HepG2 (cell line): ENCODE results near the gene CHML. TPM values are rescaled to one million over a fixed set of nuclear protein-coding genes. Genes with fewer than 3 reads are reported as not detected.

ENCODE experiments used
- ATAC-seq: fragments of 200-7000 bp; cut with Tn5 transposase; 3 replicates; pipeline ENCODE4 v1.9.1; 2020; ENCODE audit warnings: mild to moderate bottlenecking, moderate library complexity
- BruUV-seq: library from RNA; stranded (reverse); fragments of 400-500 nt; replicated peaks from 2 replicates; lab custom pipeline; 2021; lab: Mats Ljungman, UMichigan
- CTCF ChIA-PET: fragments of 300-600 bp; formaldehyde crosslinking; extraction: SDS; loops from one replicate; lab custom pipeline; 2021; ENCODE audit warnings: low total read pairs, inconsistent platforms, low intra/inter-chr PET ratio; lab: Yijun Ruan, JAX
- POLR2A ChIA-PET: fragments of 350-600 bp; sonication (Branson Sonifier 250); formaldehyde crosslinking; loops from one replicate; lab custom pipeline; 2020; ENCODE audit warnings: antibody characterized with exemption, inconsistent platforms; lab: Yijun Ruan, JAX
- DNase-seq: peaks from one replicate; pipeline ENCODE4 v3.0.0-alpha.2; 2015; ENCODE audit warnings: low spot score
- FAIRE-seq: peaks from 3 replicates; lab custom pipeline; 2011; peaks lifted over from hg19 to GRCh38; lab: Jason Lieb, UNC
- H2AFZ ChIP-seq: one replicate; pipeline ENCODE4 v1.6.1; 2011; ENCODE audit warnings: low read length, inconsistent platforms
- H3K27ac ChIP-seq: fragments of 300-600 bp; 3 replicates; pipeline ENCODE4 v1.8.0; 2011; ENCODE audit warnings: mixed run types, mild to moderate bottlenecking, mixed read lengths, low read length, inconsistent platforms; ENCODE audit not compliant: insufficient read depth; ENCODE audit errors: extremely low read length
- H3K27me3 ChIP-seq, 2 experiments: fragments of 200-600 bp in 1 of 2; 2 replicates in 1 of 2; 3 replicates in 1 of 2; pipeline versions ENCODE4 v1.6.0 to v1.8.0; 2011; ENCODE audit warnings: low read length in 2 of 2, mild to moderate bottlenecking in 2 of 2, moderate library complexity in 2 of 2, inconsistent platforms in 1 of 2; ENCODE audit not compliant: insufficient read depth in 2 of 2, control insufficient read depth in 1 of 2
- H3K36me3 ChIP-seq, 2 experiments: fragments of 200-600 bp in 1 of 2; replicated peaks in 1 of 2; 2 replicates in 1 of 2; 3 replicates in 1 of 2; pipeline versions ENCODE4 v1.5.1 to v1.8.0; 2011; ENCODE audit warnings: low read length in 2 of 2, inconsistent platforms in 1 of 2; ENCODE audit not compliant: insufficient read depth in 2 of 2, control insufficient read depth in 1 of 2
- H3K4me1 ChIP-seq: 2 replicates; pipeline ENCODE4 v1.5.1; 2012; ENCODE audit warnings: low read length, inconsistent platforms; ENCODE audit not compliant: insufficient read depth
- H3K4me2 ChIP-seq: 2 replicates; pipeline ENCODE4 v1.6.0; 2011; ENCODE audit warnings: low read depth, low read length, inconsistent platforms
- H3K4me3 ChIP-seq, 3 experiments: fragments of 200-600 bp in 1 of 3; sonication (generic), shearing (Covaris generic) in 1 of 3; replicated peaks in 1 of 3; 2 replicates each; pipeline ENCODE4 v1.5.1; 2011 to 2016; ENCODE audit warnings: low read length in 3 of 3, inconsistent platforms in 2 of 3, low read depth in 2 of 3, mild to moderate bottlenecking in 2 of 3, control low read depth in 1 of 3, mixed read lengths in 1 of 3; ENCODE audit not compliant: insufficient read depth in 1 of 3
- H3K79me2 ChIP-seq: one replicate; pipeline ENCODE4 v1.6.1; 2011; ENCODE audit warnings: low read length, inconsistent platforms; ENCODE audit not compliant: insufficient read depth
- H3K9ac ChIP-seq: 2 replicates; pipeline ENCODE4 v1.6.0; 2011; ENCODE audit warnings: mild to moderate bottlenecking, low read depth, low read length, inconsistent platforms; ENCODE audit not compliant: insufficient read depth
- H3K9me3 ChIP-seq: 2 replicates; pipeline ENCODE4 v1.5.1; 2012; ENCODE audit warnings: mild to moderate bottlenecking, low read length
- H4K20me1 ChIP-seq: 2 replicates; pipeline ENCODE4 v1.6.0; 2011; ENCODE audit warnings: inconsistent platforms, mild to moderate bottlenecking, low read length, moderate library complexity; ENCODE audit not compliant: insufficient read depth
- ATF7 ChIP-seq, 2 experiments: fragments of 450-650 bp in 1 of 2; sonication (generic) in 1 of 2; formaldehyde crosslinking in 1 of 2; IDR thresholded peaks; 2 replicates each; pipeline versions ENCODE4 v1.4.0 to v1.6.1; 2016 to 2020; ENCODE audit warnings: antibody characterized with exemption in 1 of 2, mild to moderate bottlenecking in 1 of 2, missing genetic modification reagents in 1 of 2
- CENPBD1 ChIP-seq: sonication (generic); formaldehyde crosslinking; IDR thresholded peaks from 2 replicates; pipeline ENCODE4 v1.8.0; 2022; ENCODE audit warnings: missing genetic modification reagents, low read depth, mild to moderate bottlenecking, borderline replicate concordance
- CHD4 ChIP-seq: fragments of 200-600 bp; sonication (generic); IDR thresholded peaks from 2 replicates; pipeline ENCODE4 v1.7.0; 2017; ENCODE audit warnings: mild to moderate bottlenecking, low read length, borderline replicate concordance
- FOXA1 ChIP-seq, 2 experiments: fragments of 450-650 bp in 1 of 2; sonication (generic) in 1 of 2; formaldehyde crosslinking in 1 of 2; IDR thresholded peaks; 2 replicates each; pipeline versions ENCODE4 v1.4.0 to v1.6.1; 2016 to 2020; ENCODE audit warnings: missing genetic modification reagents in 1 of 2
- JUND ChIP-seq: sonication (generic); formaldehyde crosslinking; IDR thresholded peaks from 2 replicates; pipeline ENCODE4 v1.8.0; 2022; ENCODE audit warnings: mild to moderate bottlenecking, missing genetic modification reagents
- MAFK ChIP-seq, 2 experiments: IDR thresholded peaks in 1 of 2; conservative IDR thresholded peaks in 1 of 2; 2 replicates each; pipeline ENCODE4 v1.6.1; 2011; ENCODE audit warnings: improper control_type of control experiment in 2 of 2, low read length in 2 of 2
- NFE2L2 ChIP-seq: fragments of 150-350 bp; IDR thresholded peaks from 2 replicates; pipeline ENCODE4 v1.6.1; 2014; ENCODE audit warnings: low read length
- NR2F6 ChIP-seq, 2 experiments: IDR thresholded peaks; 2 replicates each; pipeline ENCODE4 v1.6.1; 2016; ENCODE audit warnings: antibody characterized with exemption in 1 of 2, mild to moderate bottlenecking in 1 of 2
- SOX13 ChIP-seq, 3 experiments: fragments of 450-650 bp in 1 of 3; sonication (generic) in 1 of 3; formaldehyde crosslinking in 1 of 3; IDR thresholded peaks in 2 of 3; conservative IDR thresholded peaks in 1 of 3; 2 replicates each; pipeline versions ENCODE4 v1.5.0 to v1.6.1; 2016 to 2020; ENCODE audit warnings: antibody characterized with exemption in 1 of 3, mild to moderate bottlenecking in 1 of 3, missing compliant biosample characterization in 1 of 3, missing genetic modification reagents in 1 of 3, moderate library complexity in 1 of 3
- SOX5 ChIP-seq: IDR thresholded peaks from 2 replicates; pipeline ENCODE4 v1.6.1; 2016; ENCODE audit warnings: borderline replicate concordance
- SRF ChIP-seq: IDR thresholded peaks from 2 replicates; pipeline ENCODE4 v1.6.1; 2011; ENCODE audit warnings: mild to moderate bottlenecking, low read depth, low read length, moderate library complexity
- SRSF9 ChIP-seq: fragments of 200-400 bp; formaldehyde crosslinking; IDR thresholded peaks from 2 replicates; pipeline ENCODE4 v1.6.1; 2018; ENCODE audit warnings: borderline replicate concordance, mild to moderate bottlenecking, low read depth, low read length; ENCODE audit not compliant: insufficient read depth, poor library complexity, severe bottlenecking
- TEAD3 ChIP-seq: optimal IDR thresholded peaks from 2 replicates; pipeline ENCODE3; 2016; ENCODE audit warnings: borderline replicate concordance
- ZBTB25 ChIP-seq: IDR thresholded peaks from 2 replicates; pipeline ENCODE4 v1.6.1; 2018; ENCODE audit warnings: missing genetic modification reagents
- ZNF253 ChIP-seq: sonication (generic); formaldehyde crosslinking; IDR thresholded peaks from 2 replicates; pipeline ENCODE4 v1.8.0; 2022; ENCODE audit warnings: mild to moderate bottlenecking, missing genetic modification reagents, borderline replicate concordance
- ZNF263 ChIP-seq: sonication (generic); formaldehyde crosslinking; IDR thresholded peaks from 2 replicates; pipeline ENCODE4 v1.4.0; 2020; ENCODE audit warnings: missing genetic modification reagents
- ZNF543 ChIP-seq: sonication (generic); formaldehyde crosslinking; IDR thresholded peaks from 2 replicates; pipeline ENCODE4 v1.4.0; 2020; ENCODE audit warnings: mild to moderate bottlenecking, missing genetic modification reagents
- ZSCAN30 ChIP-seq: sonication (generic); formaldehyde crosslinking; IDR thresholded peaks from 2 replicates; pipeline ENCODE4 v1.5.0; 2020; ENCODE audit warnings: mild to moderate bottlenecking, missing genetic modification reagents
- WGBS: methylation state at CpG from one replicate; pipeline ENCODE4 v1.1.6; 2017; ENCODE audit warnings: low lambda C conversion rate; 5-methylcytosine and 5-hydroxymethylcytosine counted together
- in situ Hi-C: cut with HindIII; loops from 2 replicates; pipeline ENCODE4 v1.10.0; 2017; ENCODE audit warnings: low pct_unique_long_range_greater_than_20kb; ENCODE audit not compliant: extremely low pct_ligation_motif_present
- intact Hi-C: fragments of 100-400 bp; cut with micrococcal nuclease; formaldehyde crosslinking; loops from one replicate; pipeline ENCODE4 v1.10.0; 2022; ENCODE audit not compliant: unreplicated experiment
- polyA plus RNA-seq, 8 experiments: library from polyadenylated mRNA; depleted of rRNA in 3 of 8; stranded (reverse) in 7 of 8; unstranded in 1 of 8; fragments of >200 nt; fragmentation: Illumina TruSeq in 4 of 8; extraction: Trizol in 4 of 8; gene quantifications; 2 replicates each; pipeline versions ENCODE4 v1.2.1 to v1.2.3, GENCODE V29; 2011 to 2016; ENCODE audit warnings: low read depth in 4 of 8, missing spikeins in 1 of 8, mixed read lengths in 1 of 8; ENCODE audit not compliant: insufficient read depth in 1 of 8
- total RNA-seq, 5 experiments: library from RNA; depleted of rRNA; stranded (reverse); fragments of >200 nt; fragmentation: Illumina TruSeq; extraction: Trizol; gene quantifications; 2 replicates each; pipeline ENCODE4 v1.2.3, GENCODE V29; 2016; ENCODE audit warnings: low read depth in 1 of 5
- TF ChIP-seq, protein P1 (sequence below): sonication (generic); formaldehyde crosslinking; IDR thresholded peaks from 2 replicates; pipeline ENCODE4 v1.4.0; 2020; ENCODE audit warnings: missing genetic modification reagents

Gene CHML
- total and polyA plus RNA-seq, 2 of the 13 experiments (the other 11 are each of a cell fraction or from before 2014, with no cell fraction given) = 5.2 to 16.7 TPM

GRCh38 chr1:241641773-241642592 is 1.8 kb upstream of the CHML start:
- peak overlapping the region; percentile 65 for H3K9ac ChIP-seq
- TF ChIP-seq ZNF543 (CRISPR knock-in tag) (no peak), JUND (peak; percentile 56; the same call in 1 of the 2 replicates), ZSCAN30 (no peak), SRSF9 (no peak), MAFK (conservative IDR thresholded peaks at IDR 0.05 in 1 of 2, IDR thresholded peaks at IDR 0.05 in 1 of 2; ENCODE audit: low read length in 2 of 2) (peak; percentile 50 to 55), ATF7 (IDR thresholded peaks at IDR 0.05) (no peak), ATF7 (CRISPR knock-in tag; IDR thresholded peaks at IDR 0.05) (no peak), FOXA1 (IDR thresholded peaks at IDR 0.05) (no peak), FOXA1 (CRISPR knock-in tag; IDR thresholded peaks at IDR 0.05) (no peak), CENPBD1 (CRISPR knock-in tag) (no peak), SRF (peak; percentile 93), CHD4 (peak; percentile 73), SOX13 (IDR thresholded peaks at IDR 0.05) (no peak), SOX13 (CRISPR knock-in tag; conservative IDR thresholded peaks at IDR 0.05 in 1 of 2, IDR thresholded peaks at IDR 0.05 in 1 of 2) (peak in 1 of 2 experiments; percentile 54; a peak in 2 of 4 replicates), ZNF253 (CRISPR knock-in tag) (no peak), TEAD3 (CRISPR knock-in tag) (peak; percentile 75), NR2F6 (IDR thresholded peaks at IDR 0.05) (peak; percentile 25; the same call in 1 of the 2 replicates), NR2F6 (CRISPR knock-in tag; IDR thresholded peaks at IDR 0.05) (peak; percentile 54; the same call in 1 of the 2 replicates), NFE2L2 (peak; percentile 96), ZBTB25 (CRISPR knock-in tag) (no peak), ZNF263 (no peak), SOX5 (CRISPR knock-in tag) (peak; percentile 22; the same call in 1 of the 2 replicates)
- TF ChIP-seq, protein P1, sequence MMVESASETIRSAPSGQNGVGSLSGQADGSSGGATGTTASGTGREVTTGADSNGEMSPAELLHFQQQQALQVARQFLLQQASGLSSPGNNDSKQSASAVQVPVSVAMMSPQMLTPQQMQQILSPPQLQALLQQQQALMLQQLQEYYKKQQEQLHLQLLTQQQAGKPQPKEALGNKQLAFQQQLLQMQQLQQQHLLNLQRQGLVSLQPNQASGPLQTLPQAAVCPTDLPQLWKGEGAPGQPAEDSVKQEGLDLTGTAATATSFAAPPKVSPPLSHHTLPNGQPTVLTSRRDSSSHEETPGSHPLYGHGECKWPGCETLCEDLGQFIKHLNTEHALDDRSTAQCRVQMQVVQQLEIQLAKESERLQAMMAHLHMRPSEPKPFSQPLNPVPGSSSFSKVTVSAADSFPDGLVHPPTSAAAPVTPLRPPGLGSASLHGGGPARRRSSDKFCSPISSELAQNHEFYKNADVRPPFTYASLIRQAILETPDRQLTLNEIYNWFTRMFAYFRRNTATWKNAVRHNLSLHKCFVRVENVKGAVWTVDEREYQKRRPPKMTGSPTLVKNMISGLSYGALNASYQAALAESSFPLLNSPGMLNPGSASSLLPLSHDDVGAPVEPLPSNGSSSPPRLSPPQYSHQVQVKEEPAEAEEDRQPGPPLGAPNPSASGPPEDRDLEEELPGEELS (CRISPR knock-in tag) = peak; percentile 25; the same call in 1 of the 2 replicates

More at GRCh38 chr1:241641773-241642592, 1.8 kb upstream of the CHML start:
- ChIA-PET CTCF (no interaction called here), POLR2A (interaction anchor here (1.6 to 2.2 kb wide), 4 partner anchors 15 to 205 kb away, joined by 5 to 10 read pairs (median 6); partner anchors contain the start of gene EXO1)
- no TSS peak for BruUV-seq
- in situ Hi-C loops = no loop called here
- Histone ChIP-seq H4K20me1 (peaks cover 5% of the 10 kb centered on the region; the same call in 1 of the 2 replicates), H3K4me1 (peaks cover 44% of the 10 kb centered on the region), H2AFZ (peak overlapping the region; percentile 7), H3K4me3 (peak overlapping the region in 2 of 3 experiments; percentile 65 to 68; a peak in 2 of 6 replicates), H3K27me3 (no peaks in the 10 kb centered on the region; a peak in 1 of 5 replicates), H3K36me3 (no peaks in the 10 kb centered on the region; a peak in 2 of 5 replicates), H3K79me2 (peaks cover 24% of the 10 kb centered on the region), H3K27ac (peak overlapping the region; percentile 87), H3K9me3 (no peaks in the 10 kb centered on the region), H3K4me2 (peak overlapping the region; percentile 97)
- DNase-seq (peak; percentile 84), ATAC-seq (peak; percentile 20), FAIRE-seq (peak; percentile 28)
- intact Hi-C loops = no loop called here
- 5% methylated on average over 12 of the region's 12 CpGs for WGBS
